Stomach (tissue), 9 donors: ENCODE data around the gene EXOSC5. TPM values are rescaled to one million over a fixed set of nuclear protein-coding genes. Genes with fewer than 3 reads are reported as not detected.

Experiments used
- DNase-seq, 2 donors: peaks; one replicate each; pipeline versions ENCODE4 v3.0.0 to v3.0.0-alpha.2; 2013 to 2019
- H3K27ac ChIP-seq, 5 donors: fragments of 200-600 bp in 4 of 5; sonication (generic) in 4 of 5; one replicate each; pipeline ENCODE4 v1.5.1; 2013 to 2019; ENCODE audit warnings: mild to moderate bottlenecking in 1 of 5, moderate library complexity in 1 of 5
- H3K27me3 ChIP-seq, 3 donors: fragments of 200-600 bp; sonication (generic); one replicate each; pipeline ENCODE4 v1.5.1; 2017 to 2019; ENCODE audit warnings: mixed run types in 1 of 3
- H3K36me3 ChIP-seq, 4 donors: fragments of 200-600 bp; sonication (generic); 1 replicate in 3 of 4; 2 replicates in 1 of 4; pipeline ENCODE4 v1.5.1; 2016 to 2019
- H3K4me1 ChIP-seq, 4 donors: fragments of 200-600 bp; sonication (generic); one replicate each; pipeline ENCODE4 v1.5.1; 2016 to 2019
- H3K4me3 ChIP-seq, 4 donors: fragments of 200-600 bp; sonication (generic) in 3 of 4; one replicate each; pipeline ENCODE4 v1.5.1; 2016 to 2019; ENCODE audit warnings: mild to moderate bottlenecking in 1 of 4
- H3K9me3 ChIP-seq, 4 donors: fragments of 200-600 bp; sonication (generic); one replicate each; pipeline ENCODE4 v1.5.1; 2016 to 2019
- EP300 ChIP-seq: sonication (generic); formaldehyde crosslinking; IDR thresholded peaks from one replicate; pipeline ENCODE4 v1.6.1; 2017; ENCODE audit warnings: antibody characterized with exemption
- POLR2A ChIP-seq, 4 donors: fragments of 450-650 bp; IDR thresholded peaks; one replicate each; pipeline ENCODE4 v1.6.1; 2016; ENCODE audit warnings: antibody characterized with exemption in 4 of 4, control low read depth in 2 of 4, mild to moderate bottlenecking in 1 of 4, moderate library complexity in 1 of 4
- POLR2AphosphoS5 ChIP-seq, 3 donors: sonication (generic); formaldehyde crosslinking; IDR thresholded peaks; one replicate each; pipeline ENCODE4 v1.6.1; 2016; ENCODE audit warnings: antibody characterized with exemption in 3 of 3
- whole genome bisulfite sequencing, 5 donors: extraction: QIAGEN DNeasy Blood & Tissue Kit in 3 of 5; methylation state at CpG; one replicate each; pipeline versions ENCODE4 v1.1.5 to v1.1.7; 2013 to 2018; 5-methylcytosine and 5-hydroxymethylcytosine counted together
- intact Hi-C: fragments of 100-400 bp; cut with DNase I; formaldehyde crosslinking; loops from one replicate; pipeline ENCODE4 v1.15.1; 2023; ENCODE audit warnings: low total_unique reads
- polyA plus RNA-seq, 3 donors: library from polyadenylated mRNA; stranded (reverse); fragments of 200-250 nt; gene quantifications; one replicate each; pipeline ENCODE4 v1.2.3, GENCODE V29; 2013
- total RNA-seq, 5 donors: library from RNA; depleted of rRNA; stranded (reverse); fragments of >200 nt; gene quantifications; one replicate each; pipeline versions ENCODE4 v1.1.0 to v1.2.3, GENCODE V29; 2014 to 2016
- TF ChIP-seq, protein P1 (sequence below), 7 experiments: fragments of 450-650 bp in 4 of 7; fragments of 200-600 bp in 3 of 7; sonication (generic) in 3 of 7; IDR thresholded peaks; one replicate each; pipeline ENCODE4 v1.5.1; 2016 to 2019; ENCODE audit warnings: antibody characterized with exemption in 7 of 7, control low read depth in 2 of 7, mild to moderate bottlenecking in 1 of 7
- donor health status: healthy with polysubstance abuse.
- donor health status: Bipolar disorder and iron deficiency.
- donor health status: healthy.

The EXOSC5 gene
- total and polyA plus RNA-seq, 8 donors: 4.8 to 131 (median 23.9) TPM

DNA sequence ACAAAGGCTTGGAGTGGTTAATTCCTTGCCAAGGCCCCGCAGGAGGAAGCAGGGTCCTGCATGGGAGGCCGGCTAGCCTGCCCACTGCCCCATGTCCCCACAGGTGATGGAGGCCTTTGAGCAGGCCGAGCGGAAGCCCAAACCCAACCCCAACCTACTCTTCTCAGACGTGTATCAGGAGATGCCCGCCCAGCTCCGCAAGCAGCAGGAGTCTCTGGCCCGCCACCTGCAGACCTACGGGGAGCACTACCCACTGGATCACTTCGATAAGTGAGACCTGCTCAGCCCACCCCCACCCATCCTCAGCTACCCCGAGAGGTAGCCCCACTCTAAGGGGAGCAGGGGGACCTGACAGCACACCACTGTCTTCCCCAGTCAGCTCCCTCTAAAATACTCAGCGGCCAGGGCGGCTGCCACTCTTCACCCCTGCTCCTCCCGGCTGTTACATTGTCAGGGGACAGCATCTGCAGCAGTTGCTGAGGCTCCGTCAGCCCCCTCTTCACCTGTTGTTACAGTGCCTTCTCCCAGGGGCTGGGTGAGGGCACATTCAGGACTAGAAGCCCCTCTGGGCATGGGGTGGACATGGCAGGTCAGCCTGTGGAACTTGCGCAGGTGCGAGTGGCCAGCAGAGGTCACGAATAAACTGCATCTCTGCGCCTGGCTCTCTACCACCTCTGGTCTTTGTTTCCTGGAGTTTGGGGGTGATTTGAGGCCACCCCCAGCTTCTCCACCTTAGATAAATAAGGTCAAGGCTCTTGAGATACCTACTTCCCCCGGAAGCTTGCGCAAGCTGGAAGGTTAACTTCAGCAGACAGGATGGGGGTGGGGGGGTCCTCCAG, 27.4 kb upstream of the EXOSC5 start:
- peaks cover 41 to 68% (median 68%) of the 10 kb centered on the region in 4 donors for H3K36me3 ChIP-seq
- TF ChIP-seq POLR2A (IDR thresholded peaks at IDR 0.05): no peak
- no peak for TF ChIP-seq EP300
- TF ChIP-seq POLR2AphosphoS5 (IDR thresholded peaks at IDR 0.05): no peak
- TF ChIP-seq, protein P1, sequence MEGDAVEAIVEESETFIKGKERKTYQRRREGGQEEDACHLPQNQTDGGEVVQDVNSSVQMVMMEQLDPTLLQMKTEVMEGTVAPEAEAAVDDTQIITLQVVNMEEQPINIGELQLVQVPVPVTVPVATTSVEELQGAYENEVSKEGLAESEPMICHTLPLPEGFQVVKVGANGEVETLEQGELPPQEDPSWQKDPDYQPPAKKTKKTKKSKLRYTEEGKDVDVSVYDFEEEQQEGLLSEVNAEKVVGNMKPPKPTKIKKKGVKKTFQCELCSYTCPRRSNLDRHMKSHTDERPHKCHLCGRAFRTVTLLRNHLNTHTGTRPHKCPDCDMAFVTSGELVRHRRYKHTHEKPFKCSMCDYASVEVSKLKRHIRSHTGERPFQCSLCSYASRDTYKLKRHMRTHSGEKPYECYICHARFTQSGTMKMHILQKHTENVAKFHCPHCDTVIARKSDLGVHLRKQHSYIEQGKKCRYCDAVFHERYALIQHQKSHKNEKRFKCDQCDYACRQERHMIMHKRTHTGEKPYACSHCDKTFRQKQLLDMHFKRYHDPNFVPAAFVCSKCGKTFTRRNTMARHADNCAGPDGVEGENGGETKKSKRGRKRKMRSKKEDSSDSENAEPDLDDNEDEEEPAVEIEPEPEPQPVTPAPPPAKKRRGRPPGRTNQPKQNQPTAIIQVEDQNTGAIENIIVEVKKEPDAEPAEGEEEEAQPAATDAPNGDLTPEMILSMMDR (IDR thresholded peaks at IDR 0.05): no peak
- intact Hi-C loops: no loop called here
- peaks cover 30 to 76% (median 52%) of the 10 kb centered on the region in 4 donors for H3K4me1 ChIP-seq
- no peaks in the 10 kb centered on the region for H3K27me3 ChIP-seq
- DNase-seq: no peak
- no peaks in the 10 kb centered on the region for H3K9me3 ChIP-seq
- peak overlapping the region in 2 of 5 donors; percentile 9 to 87 for H3K27ac ChIP-seq
- WGBS, 5 donors: 75 to 85% (median 81%) methylated on average over 14 to 21 of the region's 21 CpGs
- H3K4me3 ChIP-seq: peak overlapping the region in 1 of 4 donors; percentile 54

GRCh38 chr19:41422955-41423354, 25.8 kb upstream of the EXOSC5 start:
- H3K4me1 ChIP-seq: peaks cover 20 to 63% (median 40%) of the 10 kb centered on the region in 4 donors
- intact Hi-C loops: no loop called here
- peaks cover 57 to 84% (median 84%) of the 10 kb centered on the region in 4 donors for H3K36me3 ChIP-seq
- H3K27me3 ChIP-seq: no peaks in the 10 kb centered on the region
- no peaks in the 10 kb centered on the region for H3K9me3 ChIP-seq
- no peak for TF ChIP-seq POLR2AphosphoS5 (IDR thresholded peaks at IDR 0.05)
- TF ChIP-seq, protein P1 (IDR thresholded peaks at IDR 0.05): no peak
- no peak for TF ChIP-seq POLR2A (IDR thresholded peaks at IDR 0.05)
- no peak for TF ChIP-seq EP300
- DNase-seq: no peak
- H3K4me3 ChIP-seq: no peak overlapping the region
- WGBS, 5 donors: 91 to 97% (median 92%) methylated on average over 12 of the region's 12 CpGs
- H3K27ac ChIP-seq: no peak overlapping the region

- no peaks in the 10 kb centered on the region for H3K27me3 ChIP-seq
- TF ChIP-seq POLR2AphosphoS5 (IDR thresholded peaks at IDR 0.05) (no peak), EP300 (no peak), POLR2A (IDR thresholded peaks at IDR 0.05) (no peak)
- TF ChIP-seq, protein P1 (IDR thresholded peaks at IDR 0.05): no peak
- no peak overlapping the region for H3K4me3 ChIP-seq
- H3K9me3 ChIP-seq: no peaks in the 10 kb centered on the region
- WGBS, 5 donors: 79 to 84% (median 82%) methylated on average over 17 to 18 of the region's 18 CpGs
- no peak for DNase-seq
- peaks cover 57 to 89% (median 88%) of the 10 kb centered on the region in 4 donors for H3K36me3 ChIP-seq
- H3K4me1 ChIP-seq: peaks cover 15 to 58% (median 35%) of the 10 kb centered on the region in 4 donors
- intact Hi-C loops: no loop called here
- no peak overlapping the region for H3K27ac ChIP-seq
Observed at GRCh38 chr19:41422456-41422855, 25.3 kb upstream of the EXOSC5 start.

GRCh38 chr19:41421973-41422372, 24.8 kb upstream of the EXOSC5 start:
- H3K4me1 ChIP-seq: peaks cover 11 to 54% (median 30%) of the 10 kb centered on the region in 4 donors
- peaks cover 61 to 94% (median 93%) of the 10 kb centered on the region in 4 donors for H3K36me3 ChIP-seq
- DNase-seq: no peak
- H3K27ac ChIP-seq: peak overlapping the region in 1 of 5 donors; percentile 60
- no peaks in the 10 kb centered on the region for H3K9me3 ChIP-seq
- WGBS, 5 donors: 90 to 95% (median 95%) methylated on average over 18 to 20 of the region's 20 CpGs
- TF ChIP-seq, protein P1 (IDR thresholded peaks at IDR 0.05): no peak
- TF ChIP-seq POLR2AphosphoS5 (IDR thresholded peaks at IDR 0.05): no peak
- TF ChIP-seq EP300: no peak
- TF ChIP-seq POLR2A (IDR thresholded peaks at IDR 0.05): no peak
- intact Hi-C loops: no loop called here
- no peaks in the 10 kb centered on the region for H3K27me3 ChIP-seq
- H3K4me3 ChIP-seq: no peak overlapping the region
